Measurements from ENCODE around the gene DAPK1. TPM values are rescaled to one million over a fixed set of nuclear protein-coding genes. Genes with fewer than 3 reads are reported as not detected.

Gene DAPK1
- total RNA-seq, 1 donor from 2014 or later = 0.79 TPM

DNA sequence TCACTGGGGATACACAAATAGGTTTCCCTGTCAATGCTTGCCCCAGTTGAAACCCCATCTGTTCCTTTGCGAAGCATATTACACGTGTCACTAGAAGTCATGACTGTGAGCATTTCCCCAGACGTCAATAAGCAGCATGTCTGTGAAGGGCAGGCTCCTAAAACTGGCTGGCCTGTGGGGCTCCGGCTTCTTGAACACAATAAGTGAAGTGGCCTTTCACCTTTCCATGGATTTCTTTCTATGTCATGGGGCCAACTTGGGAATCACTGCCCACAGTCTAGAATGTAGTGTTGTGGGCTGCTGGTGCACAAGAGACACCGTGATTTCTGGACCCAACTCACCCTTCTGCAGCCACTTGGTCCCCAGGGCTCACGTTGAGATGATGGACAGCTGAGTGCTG lies 167.8 kb downstream of the DAPK1 start:
- Histone ChIP-seq H3K4me3 (ENCODE audit: low read depth, low read length) (no peak overlapping the region), H3K36me3 (ENCODE audit: control insufficient read depth, insufficient read depth, low read length) (no peaks in the 10 kb centered on the region), H3K27me3 (ENCODE audit: control insufficient read depth, insufficient read depth, low read length) (no peaks in the 10 kb centered on the region)
- no peak for DNase-seq (ENCODE audit: low read depth)
- FAIRE-seq = peak; percentile 7
- TF ChIP-seq, protein P1, sequence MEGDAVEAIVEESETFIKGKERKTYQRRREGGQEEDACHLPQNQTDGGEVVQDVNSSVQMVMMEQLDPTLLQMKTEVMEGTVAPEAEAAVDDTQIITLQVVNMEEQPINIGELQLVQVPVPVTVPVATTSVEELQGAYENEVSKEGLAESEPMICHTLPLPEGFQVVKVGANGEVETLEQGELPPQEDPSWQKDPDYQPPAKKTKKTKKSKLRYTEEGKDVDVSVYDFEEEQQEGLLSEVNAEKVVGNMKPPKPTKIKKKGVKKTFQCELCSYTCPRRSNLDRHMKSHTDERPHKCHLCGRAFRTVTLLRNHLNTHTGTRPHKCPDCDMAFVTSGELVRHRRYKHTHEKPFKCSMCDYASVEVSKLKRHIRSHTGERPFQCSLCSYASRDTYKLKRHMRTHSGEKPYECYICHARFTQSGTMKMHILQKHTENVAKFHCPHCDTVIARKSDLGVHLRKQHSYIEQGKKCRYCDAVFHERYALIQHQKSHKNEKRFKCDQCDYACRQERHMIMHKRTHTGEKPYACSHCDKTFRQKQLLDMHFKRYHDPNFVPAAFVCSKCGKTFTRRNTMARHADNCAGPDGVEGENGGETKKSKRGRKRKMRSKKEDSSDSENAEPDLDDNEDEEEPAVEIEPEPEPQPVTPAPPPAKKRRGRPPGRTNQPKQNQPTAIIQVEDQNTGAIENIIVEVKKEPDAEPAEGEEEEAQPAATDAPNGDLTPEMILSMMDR (IDR thresholded peaks at IDR 0.05; ENCODE audit: insufficient read depth, low read length, severe bottlenecking) = no peak

GRCh38 chr9:87667164-87667738 lies 169.6 kb downstream of the DAPK1 start:
- Histone ChIP-seq H3K27me3 (ENCODE audit: control insufficient read depth, insufficient read depth, low read length) (no peaks in the 10 kb centered on the region), H3K36me3 (ENCODE audit: control insufficient read depth, insufficient read depth, low read length) (no peaks in the 10 kb centered on the region), H3K4me3 (ENCODE audit: low read depth, low read length) (no peak overlapping the region)
- TF ChIP-seq, protein P1 (IDR thresholded peaks at IDR 0.05; ENCODE audit: insufficient read depth, low read length, severe bottlenecking) = peak; percentile 5
- DNase-seq (ENCODE audit: low read depth) (no peak), FAIRE-seq (no peak)

DNA sequence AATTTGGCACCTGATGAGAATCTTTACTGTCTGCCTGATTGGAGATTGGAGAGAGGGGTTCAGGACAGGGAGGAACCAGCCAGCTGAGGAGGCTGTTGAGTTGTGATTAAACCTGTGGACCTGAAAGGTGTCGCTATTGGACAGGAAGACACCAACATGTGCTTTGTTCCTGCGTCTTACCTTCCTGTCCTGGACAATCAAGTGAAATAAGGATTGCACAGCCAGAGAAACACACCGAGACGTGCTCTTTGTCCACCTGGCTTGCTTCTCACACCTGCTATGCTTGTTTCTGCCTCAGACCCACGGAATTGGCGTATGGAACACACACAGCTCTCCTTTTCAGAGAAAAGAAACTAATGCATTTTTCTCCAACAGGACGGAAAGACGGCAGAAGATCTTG lies 170.6 kb downstream of the DAPK1 start:
- TF ChIP-seq, protein P1 (IDR thresholded peaks at IDR 0.05; ENCODE audit: insufficient read depth, low read length, severe bottlenecking) = no peak
- Histone ChIP-seq H3K27me3 (ENCODE audit: control insufficient read depth, insufficient read depth, low read length) (no peaks in the 10 kb centered on the region), H3K36me3 (ENCODE audit: control insufficient read depth, insufficient read depth, low read length) (no peaks in the 10 kb centered on the region), H3K4me3 (ENCODE audit: low read depth, low read length) (no peak overlapping the region)
- FAIRE-seq (no peak), DNase-seq (ENCODE audit: low read depth) (no peak)

- no peak for FAIRE-seq
- DNase-seq (ENCODE audit: low read depth) = no peak
- TF ChIP-seq, protein P1 (IDR thresholded peaks at IDR 0.05; ENCODE audit: insufficient read depth, low read length, severe bottlenecking) = no peak
- Histone ChIP-seq H3K27me3 (ENCODE audit: control insufficient read depth, insufficient read depth, low read length) (no peaks in the 10 kb centered on the region), H3K36me3 (ENCODE audit: control insufficient read depth, insufficient read depth, low read length) (no peaks in the 10 kb centered on the region), H3K4me3 (ENCODE audit: low read depth, low read length) (no peak overlapping the region)
Observed at GRCh38 chr9:87668722-87669121, 171.1 kb downstream of the DAPK1 start.

GRCh38 chr9:87670572-87671264 lies 173.1 kb downstream of the DAPK1 start:
- TF ChIP-seq, protein P1 (IDR thresholded peaks at IDR 0.05; ENCODE audit: insufficient read depth, low read length, severe bottlenecking) = no peak
- no peaks in the 10 kb centered on the region for H3K36me3 ChIP-seq (ENCODE audit: control insufficient read depth, insufficient read depth, low read length)
- no peak for FAIRE-seq
- no peaks in the 10 kb centered on the region for H3K27me3 ChIP-seq (ENCODE audit: control insufficient read depth, insufficient read depth, low read length)
- DNase-seq (ENCODE audit: low read depth) = no peak
- no peak overlapping the region for H3K4me3 ChIP-seq (ENCODE audit: low read depth, low read length)
